ENCODE results near the gene TBCD. TPM values are rescaled to one million over a fixed set of nuclear protein-coding genes. Genes with fewer than 3 reads are reported as not detected.

Gene TBCD
- total RNA-seq, 1 donor from 2014 or later, result 207 TPM

- Mint-ChIP-seq H3K36me3 (ENCODE audit: low read depth, unreplicated experiment) (peaks cover 3% of the 10 kb centered on the region), H3K27ac (ENCODE audit: unreplicated experiment) (no peak overlapping the region), H3K4me1 (ENCODE audit: unreplicated experiment) (peaks cover 4% of the 10 kb centered on the region), H3K9me3 (ENCODE audit: unreplicated experiment) (no peaks in the 10 kb centered on the region), H3K27me3 (ENCODE audit: unreplicated experiment) (peaks cover 7% of the 10 kb centered on the region), H3K4me3 (ENCODE audit: unreplicated experiment) (no peak overlapping the region)
- TF ChIP-seq CTCF (IDR thresholded peaks at IDR 0.05; ENCODE audit: unreplicated experiment), result no peak
- DNase-seq (ENCODE audit: low spot score), result no peak
Observed at GRCh38 chr17:82748756-82749155, 3.1 kb upstream of the TBCD start.

- DNase-seq (ENCODE audit: low spot score), result no peak
- Mint-ChIP-seq H3K4me1 (ENCODE audit: unreplicated experiment) (peaks cover 4% of the 10 kb centered on the region), H3K4me3 (ENCODE audit: unreplicated experiment) (peak overlapping the region; percentile 84), H3K9me3 (ENCODE audit: unreplicated experiment) (no peaks in the 10 kb centered on the region), H3K27ac (ENCODE audit: unreplicated experiment) (no peak overlapping the region), H3K27me3 (ENCODE audit: unreplicated experiment) (peaks cover 8% of the 10 kb centered on the region), H3K36me3 (ENCODE audit: low read depth, unreplicated experiment) (no peaks in the 10 kb centered on the region)
- TF ChIP-seq CTCF (IDR thresholded peaks at IDR 0.05; ENCODE audit: unreplicated experiment), result no peak
Observed at GRCh38 chr17:82750241-82750908, 1.5 kb upstream of the TBCD start.

GRCh38 chr17:82751171-82751570, 694 bp upstream of the TBCD start:
- Mint-ChIP-seq H3K9me3 (ENCODE audit: unreplicated experiment) (no peaks in the 10 kb centered on the region), H3K27me3 (ENCODE audit: unreplicated experiment) (peaks cover 11% of the 10 kb centered on the region), H3K4me1 (ENCODE audit: unreplicated experiment) (peaks cover 4% of the 10 kb centered on the region), H3K36me3 (ENCODE audit: low read depth, unreplicated experiment) (no peaks in the 10 kb centered on the region), H3K4me3 (ENCODE audit: unreplicated experiment) (no peak overlapping the region), H3K27ac (ENCODE audit: unreplicated experiment) (no peak overlapping the region)
- no peak for TF ChIP-seq CTCF (IDR thresholded peaks at IDR 0.05; ENCODE audit: unreplicated experiment)
- no peak for DNase-seq (ENCODE audit: low spot score)

GRCh38 chr17:82752371-82753200, 721 bp downstream of the TBCD start:
- Mint-ChIP-seq H3K36me3 (ENCODE audit: low read depth, unreplicated experiment) (no peaks in the 10 kb centered on the region), H3K27ac (ENCODE audit: unreplicated experiment) (no peak overlapping the region), H3K9me3 (ENCODE audit: unreplicated experiment) (no peaks in the 10 kb centered on the region), H3K4me3 (ENCODE audit: unreplicated experiment) (peak overlapping the region; percentile 94), H3K27me3 (ENCODE audit: unreplicated experiment) (peaks cover 11% of the 10 kb centered on the region), H3K4me1 (ENCODE audit: unreplicated experiment) (peaks cover 4% of the 10 kb centered on the region)
- peak; percentile 28 for DNase-seq (ENCODE audit: low spot score)
- TF ChIP-seq CTCF (IDR thresholded peaks at IDR 0.05; ENCODE audit: unreplicated experiment), result no peak

- DNase-seq (ENCODE audit: low spot score), result no peak
- Mint-ChIP-seq H3K4me1 (ENCODE audit: unreplicated experiment) (peaks cover 4% of the 10 kb centered on the region), H3K27me3 (ENCODE audit: unreplicated experiment) (peaks cover 11% of the 10 kb centered on the region), H3K36me3 (ENCODE audit: low read depth, unreplicated experiment) (no peaks in the 10 kb centered on the region), H3K27ac (ENCODE audit: unreplicated experiment) (no peak overlapping the region), H3K9me3 (ENCODE audit: unreplicated experiment) (no peaks in the 10 kb centered on the region), H3K4me3 (ENCODE audit: unreplicated experiment) (peak overlapping the region; percentile 94)
- no peak for TF ChIP-seq CTCF (IDR thresholded peaks at IDR 0.05; ENCODE audit: unreplicated experiment)
Observed at GRCh38 chr17:82753201-82753464, 1.3 kb downstream of the TBCD start.

All from endothelial cell (in vitro differentiated cells).